ENCODE measurements around the gene BICD1. TPM values are rescaled to one million over a fixed set of nuclear protein-coding genes. Genes with fewer than 3 reads are reported as not detected.

The BICD1 gene
- total and polyA plus RNA-seq, 4 donors = 6.1 to 22.9 (median 12.8) TPM

GRCh38 chr12:32290411-32290810, 183.8 kb downstream of the BICD1 start:
- TF ChIP-seq CTCF (IDR thresholded peaks at IDR 0.05; ENCODE audit: control extremely low read depth, extremely low read depth) = no peak
- Histone ChIP-seq H3K27ac (ENCODE audit: low read depth in 1 of 2, low read length in 1 of 2) (no peak overlapping the region), H3K4me1 (ENCODE audit: control insufficient read depth in 5 of 5, insufficient read depth in 5 of 5, low read length in 5 of 5) (peaks cover 0 to 1% (median 0%) of the 10 kb centered on the region in 5 donors), H3K36me3 (ENCODE audit: control insufficient read depth in 4 of 4, insufficient read depth in 4 of 4, low read length in 4 of 4) (no peaks in the 10 kb centered on the region), H3K27me3 (ENCODE audit: control insufficient read depth in 3 of 3, insufficient read depth in 3 of 3, low read length in 2 of 3) (no peaks in the 10 kb centered on the region), H3K9me3 (ENCODE audit: control insufficient read depth in 4 of 4, insufficient read depth in 3 of 4, low read length in 3 of 4) (peaks cover 0 to 2% (median 0%) of the 10 kb centered on the region in 4 donors), H3K4me3 (no peak overlapping the region), H3K9ac (ENCODE audit: insufficient read depth in 1 of 2, low read length in 2 of 2) (no peak overlapping the region)
- no peak for ATAC-seq (ENCODE audit: insufficient read depth, low FRiP score)
- DNase-seq = no peak

GRCh38 chr12:32292151-32292550, 185.5 kb downstream of the BICD1 start:
- 64 to 85% methylated on average over 4 of the region's 4 CpGs for WGBS, 2 donors
- no peak overlapping the region for H3K9ac ChIP-seq (ENCODE audit: insufficient read depth in 1 of 2, low read length in 2 of 2)
- no peaks in the 10 kb centered on the region for H3K27me3 ChIP-seq (ENCODE audit: control insufficient read depth in 3 of 3, insufficient read depth in 3 of 3, low read length in 2 of 3)
- H3K9me3 ChIP-seq (ENCODE audit: control insufficient read depth in 4 of 4, insufficient read depth in 3 of 4, low read length in 3 of 4) = peaks cover 0 to 2% (median 0%) of the 10 kb centered on the region in 4 donors
- DNase-seq (no peak), ATAC-seq (ENCODE audit: insufficient read depth, low FRiP score) (no peak)
- H3K4me3 ChIP-seq = no peak overlapping the region
- peaks cover 0 to 1% (median 0%) of the 10 kb centered on the region in 5 donors for H3K4me1 ChIP-seq (ENCODE audit: control insufficient read depth in 5 of 5, insufficient read depth in 5 of 5, low read length in 5 of 5)
- H3K27ac ChIP-seq (ENCODE audit: low read depth in 1 of 2, low read length in 1 of 2) = no peak overlapping the region
- no peak for TF ChIP-seq CTCF (IDR thresholded peaks at IDR 0.05; ENCODE audit: control extremely low read depth, extremely low read depth)
- H3K36me3 ChIP-seq (ENCODE audit: control insufficient read depth in 4 of 4, insufficient read depth in 4 of 4, low read length in 4 of 4) = no peaks in the 10 kb centered on the region

GRCh38 chr12:32293808-32294419, 187.3 kb downstream of the BICD1 start:
- no peak overlapping the region for H3K4me3 ChIP-seq
- peaks cover 0 to 2% (median 0%) of the 10 kb centered on the region in 4 donors for H3K9me3 ChIP-seq (ENCODE audit: control insufficient read depth in 4 of 4, insufficient read depth in 3 of 4, low read length in 3 of 4)
- no peak for TF ChIP-seq CTCF (IDR thresholded peaks at IDR 0.05; ENCODE audit: control extremely low read depth, extremely low read depth)
- DNase-seq (no peak), ATAC-seq (ENCODE audit: insufficient read depth, low FRiP score) (no peak)
- H3K4me1 ChIP-seq (ENCODE audit: control insufficient read depth in 5 of 5, insufficient read depth in 5 of 5, low read length in 5 of 5) = peaks cover 0 to 1% (median 0%) of the 10 kb centered on the region in 5 donors
- WGBS, 2 donors = 95 to 98% methylated on average over 6 of the region's 6 CpGs
- H3K9ac ChIP-seq (ENCODE audit: insufficient read depth in 1 of 2, low read length in 2 of 2) = no peak overlapping the region
- no peak overlapping the region for H3K27ac ChIP-seq (ENCODE audit: low read depth in 1 of 2, low read length in 1 of 2)
- H3K36me3 ChIP-seq (ENCODE audit: control insufficient read depth in 4 of 4, insufficient read depth in 4 of 4, low read length in 4 of 4) = no peaks in the 10 kb centered on the region
- H3K27me3 ChIP-seq (ENCODE audit: control insufficient read depth in 3 of 3, insufficient read depth in 3 of 3, low read length in 2 of 3) = no peaks in the 10 kb centered on the region

DNA sequence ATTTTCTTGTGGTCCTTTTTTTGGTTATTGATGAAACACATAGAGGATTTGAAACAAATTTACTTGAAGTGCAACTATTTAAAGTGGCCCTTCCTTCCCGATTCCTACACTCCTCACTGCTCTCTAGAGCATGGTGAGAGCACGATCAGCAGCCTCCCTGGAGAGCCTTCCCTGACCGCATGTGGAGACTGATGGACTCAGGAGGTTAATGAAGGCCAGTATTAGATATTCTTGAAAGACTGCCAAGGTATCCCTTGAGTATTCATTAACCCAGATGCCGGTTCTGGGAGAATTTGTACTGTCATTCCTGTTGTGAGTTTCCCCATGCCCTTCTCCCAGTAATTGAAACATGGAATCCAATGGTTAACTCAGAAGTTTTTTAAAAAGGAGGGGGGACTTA, 189.9 kb downstream of the BICD1 start:
- H3K4me3 ChIP-seq = no peak overlapping the region
- H3K4me1 ChIP-seq (ENCODE audit: control insufficient read depth in 5 of 5, insufficient read depth in 5 of 5, low read length in 5 of 5) = peaks cover 0 to 2% (median 0%) of the 10 kb centered on the region in 5 donors
- H3K27me3 ChIP-seq (ENCODE audit: control insufficient read depth in 3 of 3, insufficient read depth in 3 of 3, low read length in 2 of 3) = no peaks in the 10 kb centered on the region
- H3K9ac ChIP-seq (ENCODE audit: insufficient read depth in 1 of 2, low read length in 2 of 2) = no peak overlapping the region
- no peak for TF ChIP-seq CTCF (IDR thresholded peaks at IDR 0.05; ENCODE audit: control extremely low read depth, extremely low read depth)
- 67 to 77% methylated on average over 4 of the region's 4 CpGs for WGBS, 2 donors
- no peaks in the 10 kb centered on the region for H3K36me3 ChIP-seq (ENCODE audit: control insufficient read depth in 4 of 4, insufficient read depth in 4 of 4, low read length in 4 of 4)
- no peak for DNase-seq
- peaks cover 0 to 2% (median 0%) of the 10 kb centered on the region in 4 donors for H3K9me3 ChIP-seq (ENCODE audit: control insufficient read depth in 4 of 4, insufficient read depth in 3 of 4, low read length in 3 of 4)
- no peak overlapping the region for H3K27ac ChIP-seq (ENCODE audit: low read depth in 1 of 2, low read length in 1 of 2)
- no peak for ATAC-seq (ENCODE audit: insufficient read depth, low FRiP score)

Measured in lung (tissue), 12 donors.